ENCODE measurements around the gene TPH2. TPM values are rescaled to one million over a fixed set of nuclear protein-coding genes. Genes with fewer than 3 reads are reported as not detected.
A peak's percentile ranks its signal among the peaks of the same experiment; 100 is the strongest.

The TPH2 gene
- total RNA-seq, result not detected

GRCh38 chr12:71938728-71939385 lies at the start of gene TPH2:
TPH2 (plus strand) TSS chr12:71938845; CDS start chr12:71938987, 142 bp downstream.
- Mint-ChIP-seq H3K9me3 (no peaks in the 10 kb centered on the region), H3K27me3 (peaks cover 42% of the 10 kb centered on the region), H3K36me3 (ENCODE audit: low read depth) (no peaks in the 10 kb centered on the region), H3K27ac (no peak within 1 kb of the TSS), H3K4me3 (no peak within 1 kb of the TSS), H3K4me1 (ENCODE audit: low read depth) (peaks cover 4% of the 10 kb centered on the region)
- DNase-seq (peak; percentile 64), ATAC-seq (peak; percentile 78)
- peak; percentile 56 for TF ChIP-seq CTCF (IDR thresholded peaks at IDR 0.05)
- POLR2A ChIA-PET, result interaction anchor here (0.9 to 1.4 kb wide), 2 partner anchors 9 to 98 kb away, joined by 3 read pairs; no protein-coding TSS in a partner anchor
- CTCF ChIA-PET, result interaction anchor here (1.8 kb wide), 1 partner anchor 152 kb away, joined by 3 read pairs; no protein-coding TSS in a partner anchor
- intact Hi-C loops (cut with micrococcal nuclease), result loop anchor here (10.0 kb wide), 1 partner anchor 154 kb away; no protein-coding TSS in a partner anchor

- ChIA-PET CTCF (interaction anchor here (2.1 kb wide), 1 partner anchor 110 kb away, joined by 9 read pairs; no protein-coding TSS in a partner anchor), POLR2A (no interaction called here)
- Mint-ChIP-seq H3K27me3 (no peaks in the 10 kb centered on the region), H3K4me1 (ENCODE audit: low read depth) (peaks cover 13% of the 10 kb centered on the region), H3K36me3 (ENCODE audit: low read depth) (peaks cover 34% of the 10 kb centered on the region), H3K4me3 (no peak overlapping the region), H3K9me3 (no peaks in the 10 kb centered on the region), H3K27ac (no peak overlapping the region)
- no peak for TF ChIP-seq CTCF (IDR thresholded peaks at IDR 0.05)
- intact Hi-C loops (cut with micrococcal nuclease), result no loop called here
- no peak for DNase-seq
- no peak for ATAC-seq
Observed at GRCh38 chr12:71890475-71890874, 48.2 kb upstream of the TPH2 start.

GRCh38 chr12:71892059-71892458 lies 46.6 kb upstream of the TPH2 start:
- intact Hi-C loops (cut with micrococcal nuclease), result no loop called here
- H3K27me3 Mint-ChIP-seq, result no peaks in the 10 kb centered on the region
- DNase-seq, result no peak
- no peak for ATAC-seq
- no peak for TF ChIP-seq CTCF (IDR thresholded peaks at IDR 0.05)
- no peaks in the 10 kb centered on the region for H3K9me3 Mint-ChIP-seq
- H3K4me3 Mint-ChIP-seq, result no peak overlapping the region
- H3K4me1 Mint-ChIP-seq (ENCODE audit: low read depth), result peaks cover 13% of the 10 kb centered on the region
- ChIA-PET CTCF (interaction anchor here (1.6 to 2.1 kb wide), 2 partner anchors 112 to 114 kb away, joined by 3 to 9 read pairs; no protein-coding TSS in a partner anchor), POLR2A (no interaction called here)
- H3K27ac Mint-ChIP-seq, result no peak overlapping the region
- H3K36me3 Mint-ChIP-seq (ENCODE audit: low read depth), result peaks cover 35% of the 10 kb centered on the region

GRCh38 chr12:71896205-71896882 lies 42.3 kb upstream of the TPH2 start:
- Mint-ChIP-seq H3K27ac (no peak overlapping the region), H3K4me3 (no peak overlapping the region), H3K4me1 (ENCODE audit: low read depth) (peaks cover 2% of the 10 kb centered on the region), H3K36me3 (ENCODE audit: low read depth) (peaks cover 31% of the 10 kb centered on the region), H3K9me3 (no peaks in the 10 kb centered on the region), H3K27me3 (no peaks in the 10 kb centered on the region)
- POLR2A ChIA-PET, result no interaction called here
- ATAC-seq (no peak), DNase-seq (no peak)
- TF ChIP-seq CTCF (IDR thresholded peaks at IDR 0.05), result no peak
- intact Hi-C loops (cut with micrococcal nuclease), result no loop called here
- CTCF ChIA-PET, result no interaction called here

- no peak for ATAC-seq
- CTCF ChIA-PET, result no interaction called here
- no peak for TF ChIP-seq CTCF (IDR thresholded peaks at IDR 0.05)
- DNase-seq, result no peak
- Mint-ChIP-seq H3K27me3 (no peaks in the 10 kb centered on the region), H3K36me3 (ENCODE audit: low read depth) (peaks cover 50% of the 10 kb centered on the region), H3K4me1 (ENCODE audit: low read depth) (peaks cover 5% of the 10 kb centered on the region), H3K9me3 (no peaks in the 10 kb centered on the region), H3K27ac (no peak overlapping the region), H3K4me3 (no peak overlapping the region)
- POLR2A ChIA-PET, result no interaction called here
- intact Hi-C loops (cut with micrococcal nuclease), result no loop called here
Observed at GRCh38 chr12:71900091-71900490, 38.6 kb upstream of the TPH2 start.
